ENCODE results near the gene PTPRM.

Gene PTPRM

DNA sequence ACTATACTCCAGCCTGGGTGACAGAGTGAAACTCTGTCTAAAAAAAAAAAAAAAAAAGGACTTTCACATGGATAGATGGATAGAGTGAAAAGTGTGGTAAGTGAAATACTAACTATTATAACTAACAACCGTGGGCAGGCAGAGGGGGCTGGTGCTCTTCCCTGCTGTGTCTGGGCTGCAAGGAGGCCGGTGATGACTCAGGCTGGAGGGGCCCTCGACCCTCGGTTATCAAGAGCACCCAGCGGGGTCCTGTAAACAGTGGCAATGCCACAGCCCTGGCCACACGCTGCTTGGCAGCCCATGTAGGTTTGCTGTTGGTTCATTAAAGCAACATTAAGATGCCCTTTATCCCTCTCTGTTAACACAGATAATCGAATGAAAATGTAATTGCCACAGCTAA, 857.4 kb downstream of the PTPRM start:
- H3K27ac ChIP-seq (ENCODE audit: low read depth, low read length): no peak overlapping the region
- H3K27me3 ChIP-seq (ENCODE audit: control insufficient read depth, low read length): no peaks in the 10 kb centered on the region
- no peak overlapping the region for H3K4me3 ChIP-seq (ENCODE audit: low read length)

GRCh38 chr18:8424917-8425725, 858.0 kb downstream of the PTPRM start:
- H3F3A ChIP-seq (ENCODE audit: control insufficient read depth, insufficient read depth): no peaks in the 10 kb centered on the region
- H3K9me3 ChIP-seq (ENCODE audit: control insufficient read depth, insufficient read depth, low read length): no peaks in the 10 kb centered on the region
- no peaks in the 10 kb centered on the region for H3K9me2 ChIP-seq (replicated peaks; ENCODE audit: control insufficient read depth, low read length)
- H3K4me3 ChIP-seq (ENCODE audit: low read length): no peak overlapping the region
- no peak overlapping the region for H3K4me2 ChIP-seq (ENCODE audit: low read length)
- no peaks in the 10 kb centered on the region for H3K36me3 ChIP-seq (ENCODE audit: control insufficient read depth, low read length)
- no peaks in the 10 kb centered on the region for H3K27me3 ChIP-seq (ENCODE audit: control insufficient read depth, low read length)
- no peaks in the 10 kb centered on the region for H3K4me1 ChIP-seq (ENCODE audit: control insufficient read depth, low read length)
- H3K79me2 ChIP-seq (ENCODE audit: control insufficient read depth, low read length): no peaks in the 10 kb centered on the region
- H3K27ac ChIP-seq (ENCODE audit: low read depth, low read length): no peak overlapping the region
- TF ChIP-seq CTCF (IDR thresholded peaks at IDR 0.05; ENCODE audit: low read depth, low read length, poor library complexity, severe bottlenecking) (no peak), EZH2phosphoT487 (IDR thresholded peaks at IDR 0.05; ENCODE audit: borderline replicate concordance, low read length) (no peak)
- no peaks in the 10 kb centered on the region for H4K20me1 ChIP-seq (ENCODE audit: control insufficient read depth, insufficient read depth, low read depth, low read length)

More for the DNA sequence above, 857.4 kb downstream of the PTPRM start:
- no peaks in the 10 kb centered on the region for H3K9me3 ChIP-seq (ENCODE audit: control insufficient read depth, insufficient read depth, low read length)
- H4K20me1 ChIP-seq (ENCODE audit: control insufficient read depth, insufficient read depth, low read depth, low read length): no peaks in the 10 kb centered on the region
- no peaks in the 10 kb centered on the region for H3K36me3 ChIP-seq (ENCODE audit: control insufficient read depth, low read length)
- no peaks in the 10 kb centered on the region for H3F3A ChIP-seq (ENCODE audit: control insufficient read depth, insufficient read depth)
- no peaks in the 10 kb centered on the region for H3K4me1 ChIP-seq (ENCODE audit: control insufficient read depth, low read length)
- H3K4me2 ChIP-seq (ENCODE audit: low read length): no peak overlapping the region
- TF ChIP-seq EZH2phosphoT487 (IDR thresholded peaks at IDR 0.05; ENCODE audit: borderline replicate concordance, low read length): no peak
- TF ChIP-seq CTCF (IDR thresholded peaks at IDR 0.05; ENCODE audit: low read depth, low read length, poor library complexity, severe bottlenecking): no peak
- H3K79me2 ChIP-seq (ENCODE audit: control insufficient read depth, low read length): no peaks in the 10 kb centered on the region
- no peaks in the 10 kb centered on the region for H3K9me2 ChIP-seq (replicated peaks; ENCODE audit: control insufficient read depth, low read length)

- no peaks in the 10 kb centered on the region for H3K4me1 ChIP-seq (ENCODE audit: control insufficient read depth, low read length)
These were observed 859.3 kb downstream of the PTPRM start for GRCh38 chr18:8426401-8426800.

More at GRCh38 chr18:8426401-8426800, 859.3 kb downstream of the PTPRM start:
- no peaks in the 10 kb centered on the region for H3K36me3 ChIP-seq (ENCODE audit: control insufficient read depth, low read length)
- no peak overlapping the region for H3K4me3 ChIP-seq (ENCODE audit: low read length)
- H4K20me1 ChIP-seq (ENCODE audit: control insufficient read depth, insufficient read depth, low read depth, low read length): no peaks in the 10 kb centered on the region
- H3K79me2 ChIP-seq (ENCODE audit: control insufficient read depth, low read length): no peaks in the 10 kb centered on the region
- H3K9me3 ChIP-seq (ENCODE audit: control insufficient read depth, insufficient read depth, low read length): no peaks in the 10 kb centered on the region
- TF ChIP-seq CTCF (IDR thresholded peaks at IDR 0.05; ENCODE audit: low read depth, low read length, poor library complexity, severe bottlenecking): peak; percentile 70
- TF ChIP-seq EZH2phosphoT487 (IDR thresholded peaks at IDR 0.05; ENCODE audit: borderline replicate concordance, low read length): no peak
- H3K27ac ChIP-seq (ENCODE audit: low read depth, low read length): no peak overlapping the region
- H3F3A ChIP-seq (ENCODE audit: control insufficient read depth, insufficient read depth): no peaks in the 10 kb centered on the region
- no peaks in the 10 kb centered on the region for H3K27me3 ChIP-seq (ENCODE audit: control insufficient read depth, low read length)
- H3K9me2 ChIP-seq (replicated peaks; ENCODE audit: control insufficient read depth, low read length): no peaks in the 10 kb centered on the region
- no peak overlapping the region for H3K4me2 ChIP-seq (ENCODE audit: low read length)
